ENCODE measurements around the gene PLA2G2C. TPM values are rescaled to one million over a fixed set of nuclear protein-coding genes. Genes with fewer than 3 reads are reported as not detected.

Gene PLA2G2C, protein sequence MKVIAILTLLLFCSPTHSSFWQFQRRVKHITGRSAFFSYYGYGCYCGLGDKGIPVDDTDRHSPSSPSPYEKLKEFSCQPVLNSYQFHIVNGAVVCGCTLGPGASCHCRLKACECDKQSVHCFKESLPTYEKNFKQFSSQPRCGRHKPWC
- not detected for total RNA-seq

GRCh38 chr1:20185834-20186782 lies at the start of gene PLA2G2C, which contains the start of gene UBXN10:
Gene PLA2G2C (minus strand): TSS chr1:20186518. CDS start chr1:20177363, 9,155 bp downstream.
Gene UBXN10 (plus strand): TSS chr1:20186096. CDS start chr1:20190562, 4,466 bp downstream.

DNA sequence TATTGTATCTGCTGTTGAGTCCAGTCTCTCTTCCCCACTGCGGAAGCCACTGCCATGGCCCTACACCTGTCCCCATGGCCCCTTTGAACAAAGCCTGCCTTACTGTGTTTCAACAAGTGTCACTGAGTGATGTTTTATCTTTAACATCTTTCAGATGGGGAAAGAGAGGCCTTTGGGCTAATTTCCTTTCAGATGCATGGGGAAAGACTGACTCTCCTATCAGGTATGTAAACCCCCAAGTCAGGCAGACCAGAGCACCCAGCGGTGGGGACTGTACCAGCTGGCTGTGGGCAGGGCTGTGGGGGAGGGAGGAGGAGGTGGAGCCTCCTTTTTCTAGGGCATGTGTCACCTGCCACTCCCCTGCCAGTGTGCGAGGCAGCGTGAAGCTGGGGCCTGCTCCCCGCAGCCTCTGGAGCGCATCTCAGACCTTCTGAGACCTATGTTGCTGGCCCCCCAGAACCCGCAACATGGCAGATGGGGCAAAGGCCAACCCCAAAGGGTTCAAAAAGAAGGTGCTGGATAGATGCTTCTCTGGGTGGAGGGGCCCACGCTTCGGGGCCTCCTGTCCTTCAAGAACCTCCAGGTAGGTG lies 47.3 kb downstream of the PLA2G2C start, which contains the start of gene PLA2G2F:
TSS of gene PLA2G2F (plus strand) at position 363 of the 590 bp plus-strand sequence. CDS start at position 468, 105 bp downstream.

GRCh38 chr1:20119347-20119746 lies 67.0 kb downstream of the PLA2G2C start, which contains the start of gene PLA2G2D:
Gene PLA2G2D (minus strand): TSS chr1:20119536. CDS start chr1:20119498, 38 bp downstream.

Other genes starting within 250 kb of the PLA2G2C start
- gene PLA2G2A, start 206.9 kb downstream of the PLA2G2C start, total RNA-seq = not detected
- gene PLA2G5, start 116.3 kb downstream of the PLA2G2C start, total RNA-seq = 1.8 TPM
- not detected for gene PLA2G2D, start 67.0 kb downstream of the PLA2G2C start, total RNA-seq
- gene PLA2G2F, start 47.2 kb downstream of the PLA2G2C start, total RNA-seq = not detected
- gene UBXN10, start 422 bp downstream of the PLA2G2C start, total RNA-seq = 7.4 TPM
- gene VWA5B1, start 104.4 kb upstream of the PLA2G2C start, total RNA-seq = 4.8 TPM

All from diencephalon (tissue), 1 donor.